GM21423 (cell line): ENCODE measurements around the gene PCA3.
A peak's percentile ranks its signal among the peaks of the same experiment; 100 is the strongest.

Experiments
- ATAC-seq: cut with Tn5 transposase; IDR thresholded peaks from one replicate; pipeline ENCODE4 v1.9.1; 2021; ENCODE audit warnings: mild to moderate bottlenecking, moderate library complexity; ENCODE audit not compliant: unreplicated experiment

PCA3 gene

GRCh38 chr9:76756941-76757673, 7.1 kb upstream of the PCA3 start:
- no peak for ATAC-seq

- ATAC-seq: no peak
These were observed 5.8 kb upstream of the PCA3 start for GRCh38 chr9:76758476-76758875.

GRCh38 chr9:76759732-76760131, 4.5 kb upstream of the PCA3 start:
- ATAC-seq: no peak

GRCh38 chr9:76761448-76761847, 2.8 kb upstream of the PCA3 start:
- ATAC-seq: no peak

- ATAC-seq: no peak
These were observed 1.9 kb downstream of the PCA3 start for GRCh38 chr9:76766126-76766525.

- no peak for ATAC-seq
These were observed 8.6 kb downstream of the PCA3 start for GRCh38 chr9:76772686-76773445.

GRCh38 chr9:76784881-76785280, 20.6 kb downstream of the PCA3 start:
- ATAC-seq: no peak

- ATAC-seq: no peak
These were observed 21.3 kb downstream of the PCA3 start for GRCh38 chr9:76785501-76785900.

GRCh38 chr9:76787677-76788076, 23.4 kb downstream of the PCA3 start:
- ATAC-seq: no peak

- no peak for ATAC-seq
These were observed 25.6 kb downstream of the PCA3 start for GRCh38 chr9:76789840-76790239.

GRCh38 chr9:76793784-76794431, 29.7 kb downstream of the PCA3 start:
- ATAC-seq: no peak

- no peak for ATAC-seq
These were observed 32.1 kb downstream of the PCA3 start for GRCh38 chr9:76796296-76796695.

GRCh38 chr9:76798527-76798926, 34.3 kb downstream of the PCA3 start:
- ATAC-seq: no peak

GRCh38 chr9:76799473-76799872, 35.2 kb downstream of the PCA3 start:
- ATAC-seq: no peak

- ATAC-seq: no peak
These were observed 36.7 kb downstream of the PCA3 start for GRCh38 chr9:76800901-76801300.

- no peak for ATAC-seq
These were observed 38.8 kb downstream of the PCA3 start for GRCh38 chr9:76803083-76803482.

- no peak for ATAC-seq
These were observed 39.5 kb downstream of the PCA3 start for GRCh38 chr9:76803762-76804161.

- no peak for ATAC-seq
These were observed 44.4 kb downstream of the PCA3 start for GRCh38 chr9:76808636-76809035.

GRCh38 chr9:76810377-76810957, 46.2 kb downstream of the PCA3 start:
- peak; percentile 85 for ATAC-seq

GRCh38 chr9:76812591-76812990, 48.4 kb downstream of the PCA3 start:
- ATAC-seq: no peak

- ATAC-seq: no peak
These were observed 53.3 kb downstream of the PCA3 start for GRCh38 chr9:76817489-76817888.

- ATAC-seq: no peak
These were observed 54.0 kb downstream of the PCA3 start for GRCh38 chr9:76818271-76818670.
